HEK293T (cell line): ENCODE measurements around the gene CRIP3.

Experiments
- CTCF ChIA-PET: fragments of 350-600 bp; formaldehyde crosslinking; extraction: SDS; loops from one replicate; lab custom pipeline; 2021; ENCODE audit warnings: antibody characterized with exemption, inconsistent platforms; lab: Yijun Ruan, JAX
- POLR2A ChIA-PET: fragments of 350-600 bp; formaldehyde crosslinking; extraction: SDS; loops from one replicate; lab custom pipeline; 2020; ENCODE audit warnings: antibody characterized with exemption, inconsistent platforms; lab: Yijun Ruan, JAX
- DNase-seq: peaks from one replicate; pipeline ENCODE4 v3.0.0; 2012; ENCODE audit warnings: mixed read lengths; ENCODE audit errors: extremely low spot score
- ARNT ChIP-seq: fragments of 450-650 bp; IDR thresholded peaks from 2 replicates; pipeline ENCODE4 v1.6.1; 2017; ENCODE audit warnings: mild to moderate bottlenecking
- BHLHE40 ChIP-seq: fragments of 450-650 bp; IDR thresholded peaks from 2 replicates; pipeline ENCODE4 v1.6.1; 2016; ENCODE audit warnings: mild to moderate bottlenecking, moderate library complexity, borderline replicate concordance
- CTBP1 ChIP-seq: fragments of 450-650 bp; IDR thresholded peaks from 2 replicates; pipeline ENCODE4 v1.6.1; 2016; ENCODE audit warnings: borderline replicate concordance
- ELF4 ChIP-seq: fragments of 450-650 bp; IDR thresholded peaks from 2 replicates; pipeline ENCODE4 v1.6.1; 2017; ENCODE audit warnings: antibody characterized with exemption
- FOXA1 ChIP-seq: fragments of 450-650 bp; IDR thresholded peaks from 2 replicates; pipeline ENCODE4 v1.6.1; 2016; ENCODE audit warnings: mild to moderate bottlenecking
- FOXK2 ChIP-seq: fragments of 450-650 bp; IDR thresholded peaks from 2 replicates; pipeline ENCODE4 v1.6.1; 2016; ENCODE audit warnings: mild to moderate bottlenecking
- FOXM1 ChIP-seq: fragments of 450-650 bp; IDR thresholded peaks from 2 replicates; pipeline ENCODE4 v1.6.1; 2017; ENCODE audit warnings: mild to moderate bottlenecking, borderline replicate concordance
- HDGF ChIP-seq: fragments of 450-650 bp; IDR thresholded peaks from 2 replicates; pipeline ENCODE4 v1.6.1; 2017; ENCODE audit warnings: antibody characterized with exemption, borderline replicate concordance
- L3MBTL2 ChIP-seq: fragments of 450-650 bp; conservative IDR thresholded peaks from 2 replicates; pipeline ENCODE4 v1.6.1; 2016; ENCODE audit warnings: mild to moderate bottlenecking
- LEF1 ChIP-seq: fragments of 450-650 bp; IDR thresholded peaks from 2 replicates; pipeline ENCODE4 v1.6.1; 2017; ENCODE audit warnings: mild to moderate bottlenecking, borderline replicate concordance
- NFRKB ChIP-seq: fragments of 450-650 bp; IDR thresholded peaks from 2 replicates; pipeline ENCODE4 v1.6.1; 2016; ENCODE audit warnings: mild to moderate bottlenecking, moderate library complexity
- SP1 ChIP-seq: fragments of 450-650 bp; IDR thresholded peaks from 2 replicates; pipeline ENCODE4 v1.6.1; 2017
- SUZ12 ChIP-seq: fragments of 450-650 bp; IDR thresholded peaks from 2 replicates; pipeline ENCODE4 v1.6.1; 2016; ENCODE audit warnings: mild to moderate bottlenecking
- TARDBP ChIP-seq: fragments of 450-650 bp; IDR thresholded peaks from 2 replicates; pipeline ENCODE4 v1.6.1; 2016
- ZNF384 ChIP-seq: fragments of 450-650 bp; IDR thresholded peaks from 2 replicates; pipeline ENCODE4 v1.6.1; 2016
- TF ChIP-seq, protein P1 (sequence below): fragments of 450-650 bp; IDR thresholded peaks from 2 replicates; pipeline ENCODE4 v1.6.1; 2016

CRIP3 gene

DNA sequence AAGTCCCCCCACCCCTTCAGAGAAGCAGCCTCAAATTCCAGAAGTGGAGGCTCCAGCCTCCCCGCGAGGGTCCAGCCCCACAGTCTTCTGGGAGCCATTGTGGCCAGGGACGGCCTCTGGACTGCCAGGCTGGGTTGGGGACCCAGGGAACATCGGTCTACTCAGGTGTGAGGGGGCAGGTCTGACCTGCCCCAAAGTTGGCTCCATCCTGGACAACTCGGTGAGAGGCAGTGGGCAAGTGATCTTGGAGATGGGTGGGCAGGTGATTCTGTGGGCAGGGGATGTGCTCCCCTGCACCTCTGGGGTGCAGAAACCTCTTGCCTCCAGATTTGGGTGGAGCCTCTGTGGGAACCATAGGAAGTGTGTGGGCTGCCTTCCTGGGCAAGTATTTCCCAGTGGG lies 22.8 kb downstream of the CRIP3 start:
- CTCF ChIA-PET, result interaction anchor here (2.1 kb wide), 1 partner anchor 11 kb away, joined by 14 read pairs; no protein-coding TSS in a partner anchor
- no peak for DNase-seq
- TF ChIP-seq FOXK2 (no peak), L3MBTL2 (no peak), ZNF384 (no peak), LEF1 (no peak)
- POLR2A ChIA-PET, result no interaction called here

DNA sequence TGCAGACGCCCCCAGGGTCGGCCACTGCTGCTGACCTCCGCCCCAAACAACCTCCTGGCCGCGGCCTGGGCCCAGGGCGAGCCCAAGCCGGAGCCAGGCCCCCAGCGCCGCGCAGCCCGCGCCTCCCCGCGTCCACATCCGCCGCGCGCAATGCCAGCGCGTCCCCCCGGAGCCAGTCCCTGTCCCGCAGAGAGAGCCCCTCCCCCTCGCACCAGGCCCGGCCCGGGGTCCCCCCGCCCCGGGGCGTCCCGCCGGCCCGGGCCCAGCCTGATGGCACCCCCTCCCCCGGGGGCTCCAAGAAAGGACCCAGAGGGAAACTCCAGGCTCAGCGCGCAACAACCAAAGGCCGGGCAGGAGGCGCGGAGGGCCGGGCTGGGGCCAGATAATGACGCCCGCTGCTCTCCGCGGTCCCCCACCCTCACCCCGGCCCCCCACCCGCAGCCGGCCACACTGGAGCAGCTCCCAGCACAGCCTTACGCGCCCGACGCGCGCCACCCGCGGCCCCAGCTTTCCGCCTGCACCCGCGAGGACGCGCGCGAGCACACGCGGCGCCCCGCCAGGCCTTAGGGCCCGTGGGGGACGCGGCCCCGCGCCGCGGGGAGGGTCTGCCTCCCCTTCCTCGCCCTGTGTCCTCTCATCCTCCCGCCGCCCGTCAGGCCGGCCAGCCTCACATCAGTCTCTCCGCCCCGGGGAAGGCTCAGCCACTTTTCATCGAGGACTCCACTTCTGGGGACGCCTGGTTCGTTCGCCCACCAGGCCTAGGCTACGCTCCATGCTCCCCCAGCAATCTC lies 23.4 kb downstream of the CRIP3 start:
- CTCF ChIA-PET, result no interaction called here
- TF ChIP-seq FOXM1 (no peak), FOXK2 (no peak), SUZ12 (no peak)
- no peak for DNase-seq
- POLR2A ChIA-PET, result no interaction called here

DNA sequence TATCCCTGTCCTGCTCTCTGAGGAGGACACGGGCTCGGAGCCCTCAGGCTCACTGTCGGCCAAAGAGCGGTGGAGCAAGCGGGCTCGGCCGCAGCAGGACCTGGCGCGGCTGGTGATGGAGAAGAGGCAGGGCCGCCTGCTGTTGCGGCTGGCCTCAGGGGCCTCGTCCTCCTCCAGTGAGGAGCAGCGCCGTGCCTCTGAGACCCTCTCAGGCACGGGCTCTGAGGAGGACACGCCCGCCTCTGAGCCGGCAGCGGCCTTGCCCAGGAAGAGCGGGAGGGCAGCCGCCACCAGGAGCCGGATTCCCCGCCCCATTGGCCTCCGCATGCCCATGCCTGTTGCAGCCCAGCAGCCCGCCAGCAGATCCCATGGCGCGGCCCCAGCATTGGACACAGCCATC lies 24.7 kb downstream of the CRIP3 start:
- POLR2A ChIA-PET, result no interaction called here
- TF ChIP-seq, protein P1, sequence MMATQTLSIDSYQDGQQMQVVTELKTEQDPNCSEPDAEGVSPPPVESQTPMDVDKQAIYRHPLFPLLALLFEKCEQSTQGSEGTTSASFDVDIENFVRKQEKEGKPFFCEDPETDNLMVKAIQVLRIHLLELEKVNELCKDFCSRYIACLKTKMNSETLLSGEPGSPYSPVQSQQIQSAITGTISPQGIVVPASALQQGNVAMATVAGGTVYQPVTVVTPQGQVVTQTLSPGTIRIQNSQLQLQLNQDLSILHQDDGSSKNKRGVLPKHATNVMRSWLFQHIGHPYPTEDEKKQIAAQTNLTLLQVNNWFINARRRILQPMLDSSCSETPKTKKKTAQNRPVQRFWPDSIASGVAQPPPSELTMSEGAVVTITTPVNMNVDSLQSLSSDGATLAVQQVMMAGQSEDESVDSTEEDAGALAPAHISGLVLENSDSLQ, result no peak
- TF ChIP-seq BHLHE40, result no peak
- TF ChIP-seq SUZ12, result no peak
- no peak for TF ChIP-seq CTBP1
- CTCF ChIA-PET, result no interaction called here
- DNase-seq, result no peak

DNA sequence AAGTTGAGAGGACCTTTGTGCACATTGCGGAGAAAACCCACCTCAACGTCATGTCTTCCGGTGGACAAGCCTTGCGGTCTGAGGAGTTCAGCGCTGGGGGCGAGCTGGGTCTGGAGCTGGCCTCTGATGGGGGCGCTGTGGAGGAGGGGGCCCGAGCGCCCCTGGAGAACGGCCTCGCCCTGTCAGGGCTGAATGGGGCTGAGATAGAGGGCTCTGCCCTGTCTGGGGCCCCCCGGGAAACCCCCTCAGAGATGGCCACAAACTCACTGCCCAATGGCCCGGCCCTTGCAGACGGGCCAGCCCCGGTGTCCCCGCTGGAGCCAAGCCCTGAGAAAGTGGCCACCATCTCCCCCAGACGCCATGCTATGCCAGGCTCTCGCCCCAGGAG lies 25.1 kb downstream of the CRIP3 start:
- POLR2A ChIA-PET, result no interaction called here
- CTCF ChIA-PET, result no interaction called here
- DNase-seq, result no peak
- TF ChIP-seq CTBP1, result no peak

DNA sequence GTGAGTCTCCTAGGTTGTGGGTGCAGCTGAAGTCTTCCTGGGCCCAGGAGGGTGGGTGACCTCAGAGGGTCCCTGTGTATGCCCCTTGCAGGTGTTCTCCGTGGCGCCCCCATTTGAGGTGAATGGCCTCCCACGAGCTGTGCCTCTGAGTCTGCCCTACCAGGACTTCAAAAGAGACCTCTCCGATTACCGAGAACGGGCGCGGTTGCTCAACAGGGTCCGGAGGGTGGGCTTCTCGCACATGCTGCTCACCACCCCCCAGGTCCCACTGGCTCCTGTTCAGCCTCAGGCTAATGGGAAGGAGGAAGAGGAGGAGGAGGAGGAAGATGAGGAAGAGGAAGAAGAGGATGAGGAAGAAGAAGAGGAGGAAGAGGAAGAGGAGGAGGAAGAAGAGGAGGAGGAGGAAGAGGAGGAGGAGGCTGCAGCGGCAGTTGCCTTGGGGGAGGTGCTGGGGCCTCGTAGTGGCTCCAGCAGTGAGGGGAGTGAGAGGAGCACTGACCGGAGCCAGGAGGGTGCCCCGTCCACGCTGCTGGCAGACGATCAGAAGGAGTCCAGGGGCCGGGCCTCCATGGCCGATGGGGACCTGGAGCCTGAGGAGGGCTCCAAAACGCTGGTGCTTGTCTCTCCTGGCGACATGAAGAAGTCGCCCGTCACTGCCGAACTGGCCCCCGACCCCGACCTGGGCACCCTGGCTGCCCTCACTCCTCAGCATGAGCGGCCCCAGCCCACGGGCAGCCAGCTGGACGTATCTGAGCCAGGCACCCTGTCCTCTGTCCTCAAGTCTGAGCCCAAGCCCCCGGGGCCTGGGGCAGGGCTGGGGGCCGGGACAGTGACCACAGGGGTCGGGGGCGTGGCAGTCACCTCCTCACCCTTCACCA lies 25.8 kb downstream of the CRIP3 start:
- CTCF ChIA-PET, result no interaction called here
- no peak for TF ChIP-seq CTBP1
- TF ChIP-seq LEF1, result no peak
- no peak for TF ChIP-seq ELF4
- no peak for TF ChIP-seq NFRKB
- no peak for TF ChIP-seq ARNT
- TF ChIP-seq FOXM1, result no peak
- no peak for TF ChIP-seq ZNF384
- no peak for TF ChIP-seq SUZ12
- no peak for TF ChIP-seq L3MBTL2
- no peak for TF ChIP-seq FOXA1
- TF ChIP-seq, protein P1, result no peak
- TF ChIP-seq SP1, result no peak
- TF ChIP-seq BHLHE40, result no peak
- TF ChIP-seq TARDBP, result no peak
- POLR2A ChIA-PET, result no interaction called here
- no peak for DNase-seq

DNA sequence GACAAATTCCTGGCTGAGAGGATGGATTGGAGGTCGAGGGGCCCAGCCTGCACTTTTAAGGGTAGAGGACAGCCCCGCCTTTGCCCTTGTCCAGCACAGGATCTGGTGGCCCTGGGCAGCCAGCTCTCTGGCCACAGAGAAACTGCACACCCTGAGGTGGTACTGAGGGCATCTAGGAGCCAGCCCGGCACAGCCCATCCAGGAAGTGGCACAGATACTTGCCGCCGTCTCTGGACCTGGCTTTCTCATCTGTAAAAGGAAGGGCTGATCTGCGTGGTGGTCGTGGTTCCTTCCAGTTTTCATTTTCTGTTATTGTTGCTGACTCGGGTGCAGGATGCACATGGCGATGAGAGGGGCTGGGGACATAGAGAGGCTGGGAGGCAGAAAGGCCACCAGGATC lies 26.6 kb downstream of the CRIP3 start:
- ChIA-PET CTCF (no interaction called here), POLR2A (no interaction called here)
- DNase-seq, result no peak
- no peak for TF ChIP-seq ELF4
- TF ChIP-seq HDGF, result no peak
- no peak for TF ChIP-seq SUZ12
- TF ChIP-seq SP1, result no peak
- no peak for TF ChIP-seq BHLHE40
- no peak for TF ChIP-seq TARDBP
- TF ChIP-seq L3MBTL2, result no peak
- no peak for TF ChIP-seq ZNF384
- no peak for TF ChIP-seq FOXM1
- TF ChIP-seq, protein P1, result no peak
- TF ChIP-seq NFRKB, result no peak
- no peak for TF ChIP-seq LEF1
- no peak for TF ChIP-seq CTBP1

DNA sequence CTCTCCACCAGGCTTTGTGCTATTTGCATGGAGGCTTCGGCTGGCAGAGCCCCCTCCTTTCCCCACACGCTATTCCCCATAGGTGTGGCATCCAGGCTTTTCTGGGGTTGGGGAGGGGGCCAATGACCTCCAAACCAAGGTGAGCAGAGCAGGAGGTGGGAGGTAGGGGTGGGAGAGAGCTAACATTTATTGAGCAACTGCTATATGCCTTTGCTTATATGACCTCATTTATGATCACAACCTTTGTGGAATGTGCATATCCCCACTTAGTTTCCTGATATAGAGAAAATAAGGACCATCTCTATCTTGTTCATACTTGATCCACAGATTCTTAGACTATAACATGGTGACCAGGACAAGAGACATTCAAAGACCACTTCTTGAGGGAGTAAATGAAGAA lies 28.4 kb downstream of the CRIP3 start:
- no peak for TF ChIP-seq FOXK2
- no peak for TF ChIP-seq FOXA1
- no peak for TF ChIP-seq NFRKB
- TF ChIP-seq, protein P1, result no peak
- ChIA-PET POLR2A (no interaction called here), CTCF (no interaction called here)
- DNase-seq, result no peak
